HepG2 (cell line): ENCODE measurements around the gene PPP1R7. TPM values are rescaled to one million over a fixed set of nuclear protein-coding genes. Genes with fewer than 3 reads are reported as not detected.
A peak's percentile ranks its signal among the peaks of the same experiment; 100 is the strongest.

Experiments
- CERS6 ChIP-seq: sonication (generic); formaldehyde crosslinking; IDR thresholded peaks from 2 replicates; pipeline ENCODE4 v1.5.0; 2020; ENCODE audit warnings: missing genetic modification reagents
- HES4 ChIP-seq: sonication (generic); formaldehyde crosslinking; IDR thresholded peaks from 2 replicates; pipeline ENCODE4 v1.9.0; 2021; ENCODE audit warnings: mild to moderate bottlenecking, missing genetic modification reagents, borderline replicate concordance
- KAT8 ChIP-seq: IDR thresholded peaks from 2 replicates; pipeline ENCODE4 v1.6.1; 2016; ENCODE audit warnings: missing genetic modification reagents, missing compliant biosample characterization
- MEIS1 ChIP-seq: sonication (generic); formaldehyde crosslinking; IDR thresholded peaks from 2 replicates; pipeline ENCODE4 v1.9.0; 2021; ENCODE audit warnings: mild to moderate bottlenecking, missing genetic modification reagents, moderate library complexity, borderline replicate concordance
- NFE2L1 ChIP-seq: sonication (generic); formaldehyde crosslinking; IDR thresholded peaks from 2 replicates; pipeline ENCODE4 v1.4.0; 2020; ENCODE audit warnings: missing genetic modification reagents, mild to moderate bottlenecking, borderline replicate concordance
- NRL ChIP-seq: sonication (generic); formaldehyde crosslinking; IDR thresholded peaks from 2 replicates; pipeline ENCODE4 v1.5.0; 2020; ENCODE audit warnings: missing genetic modification reagents, mild to moderate bottlenecking, moderate library complexity, borderline replicate concordance
- PPARG ChIP-seq: conservative IDR thresholded peaks from 2 replicates; pipeline ENCODE4 v1.6.1; 2016; ENCODE audit warnings: missing biosample characterization, missing genetic modification reagents
- PRDM4 ChIP-seq: sonication (generic); formaldehyde crosslinking; IDR thresholded peaks from 2 replicates; pipeline ENCODE4 v1.9.0; 2021; ENCODE audit warnings: missing genetic modification reagents, borderline replicate concordance
- RARA ChIP-seq: IDR thresholded peaks from 2 replicates; pipeline ENCODE4 v1.6.1; 2016; ENCODE audit warnings: missing genetic modification reagents, missing compliant biosample characterization
- RFX3 ChIP-seq: IDR thresholded peaks from 2 replicates; pipeline ENCODE4 v1.6.1; 2016; ENCODE audit warnings: missing biosample characterization, missing genetic modification reagents
- SUZ12 ChIP-seq: fragments of 150-350 bp; IDR thresholded peaks from 2 replicates; pipeline ENCODE4 v1.6.1; 2014; ENCODE audit warnings: low read depth, low read length
- TSC22D2 ChIP-seq: sonication (generic); formaldehyde crosslinking; IDR thresholded peaks from 2 replicates; pipeline ENCODE4 v1.5.1; 2020; ENCODE audit warnings: missing genetic modification reagents, mild to moderate bottlenecking, borderline replicate concordance
- ZBTB4 ChIP-seq: sonication (generic); formaldehyde crosslinking; IDR thresholded peaks from 2 replicates; pipeline ENCODE4 v1.4.0; 2020; ENCODE audit warnings: missing genetic modification reagents, mild to moderate bottlenecking, borderline replicate concordance
- ZFP41 ChIP-seq: sonication (generic); formaldehyde crosslinking; IDR thresholded peaks from 2 replicates; pipeline ENCODE4 v1.4.0; 2020; ENCODE audit warnings: mild to moderate bottlenecking, missing genetic modification reagents, borderline replicate concordance
- ZNF296 ChIP-seq: sonication (generic); formaldehyde crosslinking; conservative IDR thresholded peaks from 2 replicates; pipeline ENCODE4 v1.5.0; 2020; ENCODE audit warnings: mild to moderate bottlenecking, missing genetic modification reagents
- ZNF441 ChIP-seq: sonication (generic); formaldehyde crosslinking; IDR thresholded peaks from 2 replicates; pipeline ENCODE4 v1.7.0; 2021; ENCODE audit warnings: missing genetic modification reagents, borderline replicate concordance
- ZNF574 ChIP-seq: sonication (generic); formaldehyde crosslinking; IDR thresholded peaks from 2 replicates; pipeline ENCODE4 v1.4.0; 2020; ENCODE audit warnings: missing genetic modification reagents
- ZNF577 ChIP-seq: sonication (generic); formaldehyde crosslinking; IDR thresholded peaks from 2 replicates; pipeline ENCODE4 v1.4.0; 2020; ENCODE audit warnings: mild to moderate bottlenecking, low read depth, missing genetic modification reagents, borderline replicate concordance
- ZNF839 ChIP-seq: sonication (generic); formaldehyde crosslinking; IDR thresholded peaks from 2 replicates; pipeline ENCODE4 v1.4.0; 2020; ENCODE audit warnings: missing genetic modification reagents, mild to moderate bottlenecking, borderline replicate concordance
- polyA plus RNA-seq, 8 experiments: library from polyadenylated mRNA; depleted of rRNA in 3 of 8; stranded (reverse) in 7 of 8; unstranded in 1 of 8; fragments of >200 nt; fragmentation: Illumina TruSeq in 4 of 8; extraction: Trizol in 4 of 8; gene quantifications; 2 replicates each; pipeline versions ENCODE4 v1.2.1 to v1.2.3, GENCODE V29; 2011 to 2016; ENCODE audit warnings: low read depth in 4 of 8, missing spikeins in 1 of 8, mixed read lengths in 1 of 8; ENCODE audit not compliant: insufficient read depth in 1 of 8
- total RNA-seq, 5 experiments: library from RNA; depleted of rRNA; stranded (reverse); fragments of >200 nt; fragmentation: Illumina TruSeq; extraction: Trizol; gene quantifications; 2 replicates each; pipeline ENCODE4 v1.2.3, GENCODE V29; 2016; ENCODE audit warnings: low read depth in 1 of 5

Gene PPP1R7
- total and polyA plus RNA-seq, 2 of the 13 experiments (the other 11 are each of a cell fraction or from before 2014, with no cell fraction given) = 33.3 to 67.9 TPM

- 0 out of 2 replicates have a peak, but pooled peaks have one; percentile 79 for TF ChIP-seq ZNF441 (CRISPR knock-in tag)
- 0 out of 2 replicates have a peak, but pooled peaks have one; percentile 27 for TF ChIP-seq ZNF296 (CRISPR knock-in tag)
- no peak for TF ChIP-seq ZNF574 (CRISPR knock-in tag)
- no peak for TF ChIP-seq PRDM4
- no peak for TF ChIP-seq RFX3 (CRISPR knock-in tag)
- TF ChIP-seq ZNF577 (CRISPR knock-in tag) = 0 out of 2 replicates have a peak, but pooled peaks have one; percentile 62
- TF ChIP-seq SUZ12 = no peak
- TF ChIP-seq KAT8 (CRISPR knock-in tag) = no peak
- peak; percentile 79; the same call in 1 of the 2 replicates for TF ChIP-seq ZFP41 (CRISPR knock-in tag)
- TF ChIP-seq NFE2L1 (CRISPR knock-in tag) = no peak
- no peak for TF ChIP-seq TSC22D2 (CRISPR knock-in tag)
- TF ChIP-seq PPARG (CRISPR knock-in tag) = no peak
- TF ChIP-seq ZNF839 (CRISPR knock-in tag) = no peak
- TF ChIP-seq CERS6 (CRISPR knock-in tag) = no peak
- TF ChIP-seq RARA = peak; percentile 59
- no peak for TF ChIP-seq MEIS1
- no peak for TF ChIP-seq ZBTB4 (CRISPR knock-in tag)
- no peak; the same call in 1 of the 2 replicates for TF ChIP-seq NRL
- peak; percentile 98 for TF ChIP-seq HES4 (CRISPR knock-in tag)
Observed at GRCh38 chr2:241218131-241219029, 68.1 kb downstream of the PPP1R7 start (continued).
